Motor neuron (in vitro differentiated cells): Measurements from ENCODE around the gene SLFN11. TPM values are rescaled to one million over a fixed set of nuclear protein-coding genes. Genes with fewer than 3 reads are reported as not detected.
A peak's percentile ranks its signal among the peaks of the same experiment; 100 is the strongest.

Experiments used
- ATAC-seq, 8 experiments: fragments of 200-7000 bp; cut with Tn5 transposase; replicated peaks in 6 of 8; 2 replicates each; pipeline ENCODE4 v1.8.0; 2021; ENCODE audit warnings: mild to moderate bottlenecking in 8 of 8, moderate library complexity in 8 of 8
- H3K27ac ChIP-seq, 2 donors: fragments of 250-450 bp; sonication (Bioruptor Pico); 2 replicates each; pipeline ENCODE4 v1.9.0; 2021; ENCODE audit warnings: antibody characterized with exemption in 2 of 2, mild to moderate bottlenecking in 2 of 2, moderate library complexity in 1 of 2
- H3K4me1 ChIP-seq, 2 donors: fragments of 250-450 bp; sonication (Bioruptor Pico); replicated peaks in 1 of 2; 2 replicates each; pipeline ENCODE4 v1.6.1; 2021; ENCODE audit warnings: antibody characterized with exemption in 2 of 2, mild to moderate bottlenecking in 2 of 2, moderate library complexity in 1 of 2
- H3K4me3 ChIP-seq, 5 donors: fragments of 250-450 bp; sonication (Bioruptor Pico); 2 replicates each; pipeline ENCODE4 v1.9.0; 2021; ENCODE audit warnings: antibody characterized with exemption in 5 of 5, mild to moderate bottlenecking in 5 of 5, moderate library complexity in 4 of 5
- WGBS, 10 experiments: fragments of 450-650 bp; shearing (Covaris generic); methylation state at CpG; one replicate each; pipeline ENCODE4 v1.0.0; 2022; 5-methylcytosine and 5-hydroxymethylcytosine counted together
- in situ Hi-C, 9 experiments: fragments of 400-800 bp; cut with MboI; loops; one replicate each; pipeline ENCODE4 v1.15.0; 2021; ENCODE audit warnings: low sequenced_read_pairs in 9 of 9, low pct_unique_long_range_greater_than_20kb in 2 of 9; ENCODE audit not compliant: unreplicated experiment in 9 of 9
- total RNA-seq, 8 experiments: library from RNA; unstranded; fragments of 300-600 nt; gene quantifications; 2 replicates each; pipeline versions ENCODE4 v1.2.3 to v1.2.4, GENCODE V29; 2022

Gene SLFN11
- total RNA-seq, 8 experiments from 2014 or later: 0.93 to 12.8 (median 3.6) TPM; not detected in 1

- Histone ChIP-seq H3K4me3 (no peak overlapping the region), H3K27ac (no peak overlapping the region), H3K4me1 (no peaks in the 10 kb centered on the region)
- WGBS, 10 experiments: 34 to 100% (median 69%) methylated on average over 1 to 2 of the region's 2 CpGs; no CpG with 5 or more reads in 5 of the 10 experiments
- in situ Hi-C loops: no loop called here
- ATAC-seq: no peak
Observed at GRCh38 chr17:35377068-35377467, 3.6 kb upstream of the SLFN11 start.

GRCh38 chr17:35376245-35376644 lies 2.8 kb upstream of the SLFN11 start:
- ATAC-seq: no peak
- H3K27ac ChIP-seq: no peak overlapping the region
- H3K4me1 ChIP-seq: no peaks in the 10 kb centered on the region
- in situ Hi-C loops: no loop called here
- H3K4me3 ChIP-seq: no peak overlapping the region
- 0 to 64% (median 24%) methylated on average over 1 of the region's 1 CpG; no CpG with 5 or more reads in 2 of the 10 experiments for WGBS, 10 experiments

- in situ Hi-C loops: no loop called here
- ATAC-seq: no peak
Observed at GRCh38 chr17:35374766-35375344, 1.4 kb upstream of the SLFN11 start.

GRCh38 chr17:35373984-35374765 lies 754 bp upstream of the SLFN11 start:
- 0 to 60% (median 14%) methylated on average over 1 to 21 of the region's 47 CpGs for WGBS, 10 experiments
- H3K4me3 ChIP-seq: peak overlapping the region; percentile 21 to 40 (median 28)
- peak; percentile 55 to 76 (median 66) for ATAC-seq
- H3K27ac ChIP-seq: no peak overlapping the region
- H3K4me1 ChIP-seq: no peaks in the 10 kb centered on the region
- in situ Hi-C loops: no loop called here

More at GRCh38 chr17:35374766-35375344, 1.4 kb upstream of the SLFN11 start:
- H3K27ac ChIP-seq: no peak overlapping the region
- 5 to 81% (median 60%) methylated on average over 2 to 3 of the region's 3 CpGs; no CpG with 5 or more reads in 1 of the 10 experiments for whole genome bisulfite sequencing, 10 experiments
- peak overlapping the region in 2 of 5 donors; percentile 28 to 34 for H3K4me3 ChIP-seq
- H3K4me1 ChIP-seq: no peaks in the 10 kb centered on the region

GRCh38 chr17:35372846-35373533 lies 431 bp downstream of the SLFN11 start:
- WGBS, 10 experiments: 0 to 22% (median 7%) methylated on average over 2 to 8 of the region's 25 CpGs; no CpG with 5 or more reads in 1 of the 10 experiments
- no peak overlapping the region for H3K27ac ChIP-seq
- in situ Hi-C loops: no loop called here

GRCh38 chr17:35371934-35372333 lies 1.5 kb downstream of the SLFN11 start:
- in situ Hi-C loops: no loop called here
- no peak overlapping the region for H3K4me3 ChIP-seq
- WGBS, 10 experiments: 20 to 93% (median 76%) methylated on average over 1 to 3 of the region's 3 CpGs; no CpG with 5 or more reads in 1 of the 10 experiments
- no peaks in the 10 kb centered on the region for H3K4me1 ChIP-seq
- no peak overlapping the region for H3K27ac ChIP-seq
- ATAC-seq: no peak

More at GRCh38 chr17:35372846-35373533, 431 bp downstream of the SLFN11 start:
- peak overlapping the region; percentile 21 to 40 (median 28) for H3K4me3 ChIP-seq
- ATAC-seq: peak in 3 of 8 experiments; percentile 4 to 48 (median 6)
- no peaks in the 10 kb centered on the region for H3K4me1 ChIP-seq

- H3K4me1 ChIP-seq: no peaks in the 10 kb centered on the region
- in situ Hi-C loops: no loop called here
- no peak overlapping the region for H3K27ac ChIP-seq
- 40 to 100% (median 78%) methylated on average over 1 to 2 of the region's 4 CpGs; no CpG with 5 or more reads in 6 of the 10 experiments for WGBS, 10 experiments
- H3K4me3 ChIP-seq: no peak overlapping the region
- peak in 4 of 8 experiments; percentile 15 to 71 (median 50) for ATAC-seq
Observed at GRCh38 chr17:35368081-35368830, 5.2 kb downstream of the SLFN11 start.

GRCh38 chr17:35361027-35361426 lies 12.4 kb downstream of the SLFN11 start:
- ATAC-seq: no peak
- no peak overlapping the region for H3K27ac ChIP-seq
- no peak overlapping the region for H3K4me3 ChIP-seq
- 40 to 43% methylated on average over 1 of the region's 1 CpG; no CpG with 5 or more reads in 8 of the 10 experiments for WGBS, 10 experiments
- no peaks in the 10 kb centered on the region for H3K4me1 ChIP-seq
- in situ Hi-C loops: no loop called here

GRCh38 chr17:35359398-35359797 lies 14.0 kb downstream of the SLFN11 start:
- no peak overlapping the region for H3K27ac ChIP-seq
- no peak for ATAC-seq
- H3K4me1 ChIP-seq: no peaks in the 10 kb centered on the region
- in situ Hi-C loops: no loop called here
- 50 to 85% (median 67%) methylated on average over 1 to 3 of the region's 3 CpGs; no CpG with 5 or more reads in 2 of the 10 experiments for WGBS, 10 experiments
- no peak overlapping the region for H3K4me3 ChIP-seq

- no peaks in the 10 kb centered on the region for H3K4me1 ChIP-seq
- H3K4me3 ChIP-seq: no peak overlapping the region
- no peak for ATAC-seq
- in situ Hi-C loops: no loop called here
- 20 to 100% (median 76%) methylated on average over 1 to 6 of the region's 6 CpGs; no CpG with 5 or more reads in 2 of the 10 experiments for whole genome bisulfite sequencing, 10 experiments
- H3K27ac ChIP-seq: no peak overlapping the region
Observed at GRCh38 chr17:35352284-35352683, 21.1 kb downstream of the SLFN11 start.

GRCh38 chr17:35350493-35350892 lies 22.9 kb downstream of the SLFN11 start:
- WGBS, 10 experiments: 0 to 80% (median 33%) methylated on average over 1 of the region's 1 CpG; no CpG with 5 or more reads in 1 of the 10 experiments
- no peak for ATAC-seq
- in situ Hi-C loops: no loop called here

GRCh38 chr17:35345926-35346771 lies 27.3 kb downstream of the SLFN11 start:
- peak; percentile 48 to 87 (median 68) for ATAC-seq
- in situ Hi-C loops: no loop called here
- Histone ChIP-seq H3K27ac (no peak overlapping the region), H3K4me3 (no peak overlapping the region), H3K4me1 (no peaks in the 10 kb centered on the region)
- 0 to 39% (median 10%) methylated on average over 2 to 15 of the region's 40 CpGs; no CpG with 5 or more reads in 1 of the 10 experiments for WGBS, 10 experiments

More at GRCh38 chr17:35350493-35350892, 22.9 kb downstream of the SLFN11 start:
- H3K27ac ChIP-seq: no peak overlapping the region
- no peaks in the 10 kb centered on the region for H3K4me1 ChIP-seq
- no peak overlapping the region for H3K4me3 ChIP-seq
